Measurements from ENCODE around the gene ZBTB21.

The ZBTB21 gene

DNA sequence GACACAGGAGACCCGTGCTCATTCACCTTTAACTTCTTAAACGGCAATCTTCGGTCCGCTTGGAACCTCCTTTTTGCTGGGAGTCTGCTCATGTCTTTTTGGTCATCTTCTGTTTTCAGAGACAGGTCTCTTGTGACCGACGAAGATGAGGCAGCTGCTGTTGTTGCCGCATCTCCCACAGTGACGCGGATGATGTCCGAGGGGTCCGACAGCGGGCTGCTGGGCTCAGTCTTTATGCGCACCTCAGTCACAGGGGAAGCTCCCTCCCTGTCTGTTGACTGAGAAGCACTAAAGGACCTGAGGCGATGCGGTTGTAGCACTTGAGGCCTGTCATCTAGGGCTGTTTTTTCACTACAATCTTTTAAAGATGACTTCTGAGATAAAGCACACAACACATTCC is 17.6 kb downstream of the ZBTB21 start:
- DNase-seq (ENCODE audit: low read depth): no peak

DNA sequence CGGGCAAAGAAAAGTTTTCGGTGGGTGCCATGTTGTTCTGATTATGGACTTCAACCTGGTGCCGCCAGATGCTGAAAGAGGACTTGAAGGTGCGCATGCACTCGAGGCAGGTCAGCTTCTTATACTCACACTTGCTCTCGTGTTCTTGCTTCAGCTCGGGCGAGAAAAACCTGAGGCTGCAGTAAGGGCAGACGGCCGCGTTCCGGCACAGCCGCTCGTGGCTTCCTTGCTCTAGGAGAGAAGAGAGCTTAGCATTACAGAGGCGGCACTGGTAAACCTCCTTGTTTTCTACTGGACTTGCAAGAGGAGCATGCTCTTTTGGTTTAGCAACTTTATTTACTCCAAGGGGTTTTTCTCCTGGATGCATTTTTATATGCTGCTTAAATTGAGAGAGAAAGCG is 18.5 kb downstream of the ZBTB21 start:
- DNase-seq (ENCODE audit: low read depth): no peak

DNA sequence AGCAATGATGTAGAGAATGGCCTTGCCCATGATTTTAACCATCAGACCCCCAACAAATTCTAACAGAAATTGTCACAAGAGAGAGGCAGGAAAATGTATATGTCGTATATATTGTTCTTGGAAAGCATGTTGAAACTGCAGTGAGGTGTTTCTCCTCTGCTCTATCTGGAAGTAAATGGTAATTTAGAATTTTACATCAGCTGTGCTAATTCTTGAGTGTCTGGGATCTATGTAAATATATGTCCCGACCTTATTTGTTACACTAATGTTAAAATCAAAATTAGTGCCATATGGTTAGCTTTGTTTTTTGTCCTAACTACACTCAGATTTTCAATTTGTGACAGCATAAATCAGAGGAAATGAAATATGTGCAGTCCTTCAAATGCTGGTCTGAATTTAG is 20.5 kb downstream of the ZBTB21 start:
- no peak for DNase-seq (ENCODE audit: low read depth)

DNA sequence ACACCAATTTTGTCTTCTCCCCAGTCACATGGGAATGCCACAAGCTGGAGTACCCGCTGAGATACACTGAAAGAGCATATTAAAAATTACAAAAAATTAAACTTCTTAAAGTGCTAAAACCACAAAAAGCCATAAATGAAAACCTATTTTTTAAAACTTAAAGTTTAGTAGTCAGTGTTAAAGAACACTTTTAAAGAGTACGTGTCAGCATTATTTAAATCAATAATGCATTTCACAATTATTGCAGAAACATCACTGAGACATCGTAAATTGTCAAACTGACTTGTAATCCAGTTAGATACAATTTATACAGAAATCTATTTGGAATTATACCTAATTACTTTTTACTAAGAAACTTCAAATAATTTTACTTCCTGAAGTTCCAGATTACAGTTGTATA is 22.9 kb downstream of the ZBTB21 start:
- no peak for DNase-seq (ENCODE audit: low read depth)

DNA sequence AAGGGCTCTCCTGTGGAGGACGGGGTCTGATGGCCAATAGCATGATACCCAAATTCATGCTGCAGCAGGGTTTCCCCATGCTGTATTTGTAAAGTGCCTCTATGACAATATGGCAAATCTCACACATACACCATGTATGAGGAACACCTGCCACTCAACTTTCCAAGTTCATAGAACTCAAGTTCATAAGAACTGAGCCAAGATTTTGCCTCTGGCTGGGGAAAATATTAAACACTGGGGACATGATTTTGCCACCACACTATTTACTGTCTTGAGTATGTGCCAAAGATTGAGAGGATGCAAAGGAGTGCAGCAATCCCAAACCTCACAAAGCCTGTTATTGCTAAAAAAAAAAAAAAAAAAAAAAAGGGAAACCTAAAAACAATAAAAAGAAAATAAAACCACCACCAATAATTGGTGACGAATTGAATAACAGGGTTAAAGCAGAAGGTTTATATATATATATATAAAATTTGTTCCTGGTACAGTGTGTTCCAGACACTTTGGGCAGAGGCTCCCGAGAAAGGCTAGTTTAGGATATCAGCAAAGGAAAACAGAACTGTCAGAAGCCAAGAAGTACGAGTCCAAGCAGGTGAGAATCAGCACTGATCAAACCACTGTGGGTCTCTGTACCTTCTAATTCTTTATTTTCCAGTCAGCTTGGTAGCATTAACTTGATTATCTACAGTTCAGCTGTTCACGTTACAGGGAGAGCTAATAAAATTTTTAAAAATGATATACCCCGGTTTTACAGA is 24.3 kb downstream of the ZBTB21 start:
- no peak for DNase-seq (ENCODE audit: low read depth)

DNA sequence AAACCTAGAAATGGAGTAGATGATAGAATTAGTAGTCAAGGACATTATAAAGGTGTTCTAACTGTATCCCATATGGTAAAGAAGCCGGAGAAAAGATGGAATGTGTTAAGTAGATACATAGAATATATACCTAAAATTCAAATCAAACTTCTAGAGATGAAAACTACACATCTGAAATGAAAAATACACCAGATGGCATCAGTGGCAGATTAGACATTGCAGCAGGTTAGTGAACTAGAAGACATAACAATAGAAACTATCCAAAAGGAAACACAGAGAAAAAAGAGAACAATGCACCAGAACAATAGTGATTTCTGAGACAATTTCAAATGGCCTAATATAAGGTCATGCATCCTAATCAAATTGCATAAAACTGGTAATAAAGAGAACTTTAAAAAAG is 26.9 kb downstream of the ZBTB21 start:
- no peak for DNase-seq (ENCODE audit: low read depth)

DNA sequence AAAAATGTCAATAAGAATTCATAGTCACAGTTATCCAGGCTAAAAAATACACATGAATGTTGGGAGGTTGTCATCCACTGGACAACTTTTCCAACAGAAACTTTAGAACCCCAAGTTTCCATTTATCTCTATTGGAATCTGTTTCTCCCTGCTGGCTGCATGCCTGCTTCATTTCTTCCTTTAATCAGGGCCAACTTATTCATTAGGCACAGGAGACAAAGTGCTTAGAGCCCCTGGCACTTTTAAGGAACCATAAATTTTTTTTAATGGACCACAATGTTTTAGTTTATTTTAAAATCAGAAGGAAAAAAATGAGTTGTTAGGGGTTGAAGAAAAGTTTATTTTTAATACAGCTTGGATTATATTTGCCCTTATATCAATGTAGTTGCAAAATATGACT is 29.6 kb downstream of the ZBTB21 start:
- no peak for DNase-seq (ENCODE audit: low read depth)

DNA sequence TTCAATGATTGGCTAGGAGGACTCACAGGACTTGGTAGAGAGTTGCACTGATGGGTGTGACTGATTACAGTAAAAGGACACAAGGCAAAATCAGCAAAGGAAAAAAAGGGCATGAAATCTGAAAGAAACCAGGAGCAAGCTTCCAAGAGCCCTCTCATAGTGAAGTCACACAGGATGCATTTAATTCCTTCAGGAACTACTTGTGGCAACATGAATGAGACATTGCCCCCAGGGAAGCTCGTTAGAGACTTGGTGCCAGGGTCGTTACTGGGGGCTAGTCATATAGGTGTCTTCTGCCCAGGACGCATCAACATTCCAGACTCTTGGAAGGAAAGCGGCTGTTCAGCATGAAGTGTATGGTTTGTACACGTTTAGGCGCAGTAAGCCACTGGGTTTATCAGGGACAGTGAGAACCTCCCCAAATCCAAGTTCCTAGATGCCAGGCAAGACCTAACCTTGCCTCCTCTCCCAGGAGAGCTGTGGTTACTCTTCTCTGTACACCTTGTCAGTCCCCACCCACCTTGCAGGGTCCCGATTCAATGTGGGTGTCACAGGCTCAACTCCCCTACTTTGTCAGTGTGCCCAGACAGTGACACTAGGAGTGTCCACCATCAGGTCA is 30.3 kb downstream of the ZBTB21 start:
- DNase-seq (ENCODE audit: low read depth): no peak

DNA sequence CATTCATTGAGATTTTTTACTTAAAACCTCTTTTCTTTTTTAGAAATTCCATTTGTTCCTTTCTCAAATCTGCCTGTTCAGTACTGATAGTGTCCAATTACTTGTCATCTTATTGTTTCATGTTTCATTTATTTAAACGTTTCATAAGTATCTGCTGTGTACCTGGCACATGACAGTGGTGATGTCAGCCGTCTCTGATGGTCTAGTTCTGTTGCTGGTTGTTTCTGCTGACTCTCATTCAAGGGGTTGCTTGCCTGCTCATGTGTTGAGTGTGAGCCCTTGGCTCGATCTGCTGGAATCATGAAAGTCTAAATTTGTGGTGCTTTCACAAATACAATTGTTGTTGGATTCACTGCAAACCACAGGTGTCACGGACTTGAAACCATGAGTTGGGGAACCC is 30.8 kb downstream of the ZBTB21 start:
- no peak for DNase-seq (ENCODE audit: low read depth)

DNA sequence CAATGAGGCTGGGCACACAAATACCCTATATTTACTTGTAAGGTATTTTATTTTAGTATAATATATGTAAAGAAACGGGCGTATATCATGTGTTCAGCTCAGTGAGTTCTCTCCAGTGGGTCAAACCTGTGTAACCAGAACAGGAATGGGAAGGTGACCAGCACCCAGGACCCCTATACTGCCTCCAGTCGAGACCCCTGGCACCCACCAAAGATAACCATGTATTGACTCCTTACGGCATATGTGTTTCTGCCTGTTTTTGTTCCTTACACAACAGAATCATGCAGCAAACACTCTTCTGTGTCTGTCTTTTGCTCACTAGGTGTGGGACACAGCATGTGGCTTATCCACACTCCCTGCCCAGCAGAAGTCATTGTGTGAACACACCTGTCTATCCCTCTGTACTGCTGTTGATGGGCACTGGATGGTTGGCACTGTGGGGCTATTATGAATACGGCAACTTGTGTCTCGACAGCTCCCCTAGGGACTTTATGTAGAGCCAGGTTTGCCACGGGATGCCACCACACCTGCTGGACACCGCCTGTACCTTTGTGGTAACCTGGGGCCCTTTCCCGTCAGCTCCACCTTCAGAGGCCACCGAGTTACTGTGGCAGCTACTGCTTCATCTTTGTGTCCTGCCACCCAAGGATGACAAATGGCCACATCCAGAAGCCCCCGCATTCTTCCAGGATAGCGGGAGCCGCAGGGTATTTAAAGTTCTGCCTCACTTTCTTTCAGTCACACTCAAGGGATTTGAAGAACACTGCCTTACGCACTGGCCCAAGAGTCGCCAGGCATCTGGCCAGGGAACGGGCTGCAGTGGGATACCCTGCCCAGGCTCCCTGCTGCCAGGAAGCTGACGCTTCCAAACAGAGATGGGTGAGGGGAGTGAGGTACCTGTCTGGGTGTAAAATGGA is 32.9 kb downstream of the ZBTB21 start:
- no peak for DNase-seq (ENCODE audit: low read depth)

DNA sequence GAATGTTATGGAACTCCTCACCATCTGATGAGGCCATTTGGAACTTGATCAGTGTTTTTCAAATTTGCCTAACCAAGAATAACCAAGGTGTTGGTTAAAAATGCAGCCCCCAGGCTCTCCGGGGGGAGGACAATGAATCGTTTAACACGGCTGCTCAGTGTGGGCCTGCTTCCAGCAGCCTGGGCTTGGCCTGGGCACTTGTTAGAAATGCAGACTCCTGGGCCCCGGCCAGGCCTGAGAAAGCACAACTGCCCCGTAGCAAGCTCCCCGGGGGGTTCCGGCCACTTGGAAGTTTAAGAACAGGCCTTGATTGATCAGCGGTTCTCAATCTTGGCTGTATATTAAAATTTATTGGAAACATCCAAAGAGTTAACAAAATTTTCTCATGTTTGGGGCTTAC is 33.5 kb downstream of the ZBTB21 start:
- DNase-seq (ENCODE audit: low read depth): no peak

DNA sequence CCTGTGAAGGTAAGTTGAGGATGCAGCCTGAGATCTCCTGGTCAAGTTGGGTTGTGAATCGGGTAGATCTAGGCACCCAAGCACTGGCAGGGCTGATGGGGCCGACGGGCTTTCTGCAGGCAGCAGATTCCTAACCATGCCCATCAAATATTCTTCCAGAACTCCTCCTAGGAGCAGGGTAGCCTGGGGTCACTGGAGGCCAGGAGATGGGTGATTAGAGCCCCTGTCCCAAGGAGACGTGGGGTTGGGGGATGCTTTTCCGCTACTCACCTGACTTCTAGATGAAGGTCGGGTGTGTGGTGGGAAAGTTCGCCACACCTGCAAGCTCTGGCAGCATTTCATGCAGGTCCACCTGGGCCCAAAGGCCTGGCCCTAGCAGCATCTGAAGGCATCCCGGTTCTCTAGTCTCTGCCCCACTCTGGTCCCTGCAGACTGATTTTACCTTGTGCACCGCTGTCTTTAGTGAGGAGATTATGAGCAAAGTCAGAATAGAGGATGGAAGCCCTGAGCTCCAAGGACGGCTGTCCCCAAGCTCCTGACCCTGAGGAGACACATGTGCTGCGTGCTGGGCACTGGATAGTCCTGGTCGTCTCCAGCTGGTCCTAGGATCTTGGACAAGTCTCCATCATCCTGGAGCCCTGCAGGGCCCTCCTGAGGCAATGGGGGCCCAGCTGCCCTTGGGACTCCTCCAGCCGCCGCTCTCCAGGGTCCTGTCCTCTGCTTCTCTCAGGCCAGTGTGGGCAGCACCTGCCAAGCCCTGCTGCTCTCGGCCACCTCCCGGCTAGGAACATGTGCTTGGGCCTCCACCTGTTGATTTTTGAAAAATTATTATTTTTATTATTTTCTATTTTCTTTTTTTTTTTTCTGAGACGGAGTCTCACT is 34.5 kb downstream of the ZBTB21 start:
- DNase-seq (ENCODE audit: low read depth): no peak

DNA sequence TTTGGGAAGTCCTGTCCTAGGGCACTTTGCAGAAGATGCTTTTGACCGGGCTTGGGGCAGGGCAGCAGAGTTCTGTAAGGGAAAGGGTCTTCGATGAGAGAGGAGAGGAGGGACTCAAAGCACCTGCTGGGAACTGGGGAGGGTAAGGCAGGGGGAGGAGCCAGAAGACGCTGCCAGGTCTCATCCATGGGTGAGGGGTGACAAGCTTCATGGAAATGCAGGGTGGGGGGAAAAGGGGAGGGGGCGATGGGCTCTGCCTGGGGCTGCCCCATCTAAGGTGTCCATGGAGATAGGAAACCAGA is 35.5 kb downstream of the ZBTB21 start:
- DNase-seq (ENCODE audit: low read depth): no peak

DNA sequence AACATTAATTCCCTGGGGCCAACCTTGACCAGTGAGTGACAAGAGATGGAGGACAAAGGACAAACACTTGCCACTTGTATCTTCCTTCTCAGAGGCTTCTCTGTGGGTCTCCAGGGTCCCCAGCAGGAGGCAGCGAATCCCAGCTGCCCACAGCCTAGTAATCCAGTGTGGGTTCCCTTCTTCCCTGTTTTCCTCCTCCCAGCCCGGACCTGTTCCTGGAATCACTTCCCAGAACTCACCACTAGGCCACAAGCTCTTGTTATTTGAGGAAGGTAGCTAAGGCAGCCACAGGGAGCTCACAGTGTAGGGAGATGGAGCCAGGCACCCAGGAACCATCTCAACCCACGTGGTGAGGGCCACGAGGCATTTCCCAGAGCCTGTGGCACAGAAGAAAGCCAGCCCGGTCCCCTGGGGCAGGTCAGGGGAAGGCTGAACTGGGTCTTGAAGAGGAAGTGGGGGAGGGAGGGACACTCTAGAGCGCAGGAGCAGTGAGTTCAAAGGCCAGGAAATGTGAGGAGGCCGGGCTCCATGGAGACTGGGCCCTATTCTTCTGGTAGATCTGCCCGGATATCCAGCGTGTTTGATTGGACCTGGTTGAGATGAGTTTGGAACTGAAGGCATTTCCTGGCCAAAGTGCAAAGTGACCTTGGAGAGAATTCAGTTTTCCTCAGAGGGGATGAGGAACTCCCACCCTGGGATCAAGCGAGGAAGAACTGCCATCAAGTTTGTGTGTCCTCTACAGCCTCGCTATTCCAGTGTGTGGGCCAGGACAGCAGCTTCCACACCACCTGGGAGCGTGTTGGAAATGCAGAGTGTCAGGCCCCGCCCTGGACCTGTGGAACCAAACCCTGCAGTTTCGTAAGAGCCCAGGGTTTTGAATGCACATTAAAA is 36.1 kb downstream of the ZBTB21 start:
- no peak for DNase-seq (ENCODE audit: low read depth)

DNA sequence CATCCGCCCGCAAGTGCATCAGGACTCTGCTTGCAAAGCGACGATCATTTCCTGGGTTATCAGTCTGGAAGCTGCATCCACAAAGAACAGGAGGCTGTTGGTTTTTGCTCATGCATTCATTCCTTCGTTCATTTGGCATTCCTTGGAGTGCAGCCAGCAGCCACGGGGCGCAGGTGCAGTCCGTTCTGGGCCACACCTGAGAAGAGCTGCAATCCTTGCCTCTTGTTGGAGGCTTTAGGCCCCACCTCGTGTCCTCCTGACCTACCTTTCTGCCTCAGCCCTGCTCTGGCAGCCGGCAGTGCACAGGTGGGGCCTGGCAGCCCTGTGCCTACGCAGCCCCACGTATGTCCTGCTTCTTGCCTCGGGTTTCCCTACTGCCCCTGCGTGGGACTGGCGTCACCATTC is 36.7 kb downstream of the ZBTB21 start:
- DNase-seq (ENCODE audit: low read depth): no peak

DNA sequence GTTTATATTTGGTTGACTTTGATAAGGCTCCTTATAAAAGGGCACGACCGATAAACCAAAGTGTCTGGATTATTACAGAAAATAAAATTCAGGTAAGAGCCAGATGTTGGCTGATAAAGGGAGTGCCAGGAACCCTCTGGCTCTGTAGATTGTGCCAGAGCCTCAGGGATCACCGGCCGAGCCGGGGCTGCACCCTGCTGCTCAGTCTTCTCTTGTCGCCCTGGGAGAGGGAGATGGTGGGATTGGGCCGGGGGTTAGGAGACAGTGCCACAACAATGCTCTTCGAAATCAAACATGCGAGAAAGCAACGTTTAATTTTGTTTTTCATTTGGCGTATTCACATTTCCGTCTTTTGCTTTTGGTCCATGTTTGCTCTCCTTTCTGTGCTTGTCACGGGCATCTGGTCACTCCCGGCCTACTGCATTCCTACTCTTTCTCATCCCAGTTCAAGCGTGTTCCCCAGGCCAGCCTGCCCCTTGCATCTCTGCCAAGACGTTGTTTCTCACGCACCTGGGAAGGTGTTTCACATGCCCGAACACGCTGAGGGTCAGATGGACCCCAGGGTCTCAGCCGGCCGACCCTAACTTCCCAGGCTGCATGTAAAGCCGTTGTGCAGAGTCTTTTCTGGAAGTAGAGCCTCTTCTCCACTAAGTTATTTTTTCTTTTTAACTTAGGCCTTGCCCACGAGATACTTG is 37.5 kb downstream of the ZBTB21 start:
- no peak for DNase-seq (ENCODE audit: low read depth)

DNA sequence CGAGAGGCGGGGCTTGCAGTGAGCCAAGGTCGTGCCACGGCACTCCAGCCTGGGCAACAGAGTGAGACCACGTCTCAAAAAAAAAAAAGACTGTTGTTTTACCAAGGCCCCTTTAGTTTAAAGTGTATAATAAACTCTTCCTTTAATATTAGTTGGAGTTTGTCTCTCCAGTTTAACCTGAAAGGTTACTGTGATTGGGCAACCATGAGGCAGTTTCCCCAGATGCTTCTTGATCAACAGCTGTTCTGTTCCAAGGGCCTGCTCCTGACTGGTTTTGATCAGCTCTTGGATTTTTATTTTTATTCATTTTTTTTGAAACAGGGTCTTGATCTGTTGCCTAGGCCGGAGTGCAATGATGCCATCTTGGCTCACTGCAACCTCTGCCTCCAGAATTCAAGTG is 38.3 kb downstream of the ZBTB21 start:
- DNase-seq (ENCODE audit: low read depth): no peak

DNA sequence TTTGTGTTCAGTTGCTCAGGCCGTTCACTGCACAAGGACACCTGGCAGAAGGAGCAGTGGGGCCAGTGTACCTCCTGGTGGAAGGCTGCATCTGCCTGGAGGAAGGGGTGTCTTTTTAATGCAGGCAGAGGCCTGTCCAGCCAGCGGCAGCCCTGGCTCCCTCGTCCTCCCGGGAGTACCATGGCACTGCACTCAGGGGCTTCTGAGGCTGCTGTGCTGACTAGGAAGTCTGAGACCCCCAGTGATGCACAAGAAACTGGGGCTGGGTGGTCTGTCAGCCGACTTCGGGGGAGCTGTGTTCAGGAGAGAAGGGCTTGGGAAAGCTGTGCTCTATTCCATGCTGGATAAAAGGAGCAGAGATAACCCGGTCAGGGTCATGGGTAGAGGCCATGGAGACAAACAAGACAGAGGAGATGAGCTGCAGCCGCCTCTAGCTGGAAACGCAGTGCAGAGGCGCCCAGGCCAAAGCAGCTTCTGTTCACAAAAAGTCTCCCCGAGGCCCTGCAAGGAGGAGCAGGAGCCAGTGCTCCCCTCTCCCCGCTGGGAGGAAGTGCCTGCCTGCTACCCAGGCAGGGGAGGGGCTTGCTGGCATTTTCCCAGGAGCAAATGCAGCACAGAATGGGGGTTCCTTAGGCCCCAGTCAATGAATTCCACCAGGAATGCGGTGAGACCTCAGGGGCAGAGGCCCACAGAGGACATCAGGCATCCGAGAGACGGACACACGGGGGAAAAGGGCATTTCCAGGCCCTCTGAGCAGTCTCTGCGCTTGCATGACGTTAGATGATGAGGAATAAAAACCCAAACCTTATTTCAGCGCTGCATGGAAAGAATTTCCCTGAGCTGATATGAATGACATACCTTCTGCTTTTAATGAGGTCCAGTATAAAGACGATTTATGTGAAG is 39.2 kb downstream of the ZBTB21 start:
- no peak for DNase-seq (ENCODE audit: low read depth)

DNA sequence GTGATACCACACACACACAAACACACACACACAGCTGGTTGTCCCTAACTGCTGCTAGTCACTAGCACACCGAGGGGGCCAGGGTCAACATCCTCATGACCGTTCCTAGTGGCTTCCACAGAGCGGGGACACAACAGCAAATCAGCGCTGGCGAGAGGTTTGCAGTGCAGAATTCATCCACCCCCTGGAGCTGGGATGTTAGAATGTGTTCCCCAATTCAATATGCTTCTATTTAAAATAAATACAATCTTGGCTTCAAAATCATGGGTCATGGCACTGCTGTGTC is 40.1 kb downstream of the ZBTB21 start:
- no peak for DNase-seq (ENCODE audit: low read depth)

DNA sequence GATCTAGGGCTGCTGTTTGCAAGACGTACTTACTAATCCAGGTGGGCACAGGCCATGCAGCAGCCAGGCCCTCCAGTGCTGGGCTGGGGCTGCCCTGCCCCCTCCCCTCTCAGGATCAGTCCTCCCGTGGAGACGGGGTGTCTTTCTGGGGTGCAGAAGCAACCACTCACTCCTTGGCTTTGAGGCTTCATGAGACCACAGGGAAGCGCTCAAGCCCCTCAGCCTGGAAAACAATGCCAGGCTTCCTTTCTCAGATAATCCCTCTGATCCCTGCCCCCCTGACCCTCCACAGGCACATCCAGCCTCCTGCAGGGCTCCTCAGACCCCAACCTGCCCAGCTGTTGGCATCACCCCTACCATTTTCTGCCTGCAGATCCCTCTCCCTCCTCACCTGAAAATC is 42.5 kb downstream of the ZBTB21 start:
- no peak for DNase-seq (ENCODE audit: low read depth)

Measured in GM04504 (cell line).